LHCN-M2 (cell line): Measurements from ENCODE around the gene DNAJB8. TPM values are rescaled to one million over a fixed set of nuclear protein-coding genes. Genes with fewer than 3 reads are reported as not detected.

Experiments
- DNase-seq: peaks from one replicate; pipeline ENCODE4 v3.0.0-alpha.2; 2012; ENCODE audit warnings: low read depth
- total RNA-seq: library from RNA; depleted of rRNA; stranded (reverse); fragments of >200 nt; gene quantifications from 2 replicates; pipeline ENCODE4 v1.2.3, GENCODE V29; 2014

DNAJB8 gene
- total RNA-seq, 1 experiment from 2014 or later = not detected

- DNase-seq = no peak
These were observed 27.6 kb upstream of the DNAJB8 start for GRCh38 chr3:128494367-128494650.

DNA sequence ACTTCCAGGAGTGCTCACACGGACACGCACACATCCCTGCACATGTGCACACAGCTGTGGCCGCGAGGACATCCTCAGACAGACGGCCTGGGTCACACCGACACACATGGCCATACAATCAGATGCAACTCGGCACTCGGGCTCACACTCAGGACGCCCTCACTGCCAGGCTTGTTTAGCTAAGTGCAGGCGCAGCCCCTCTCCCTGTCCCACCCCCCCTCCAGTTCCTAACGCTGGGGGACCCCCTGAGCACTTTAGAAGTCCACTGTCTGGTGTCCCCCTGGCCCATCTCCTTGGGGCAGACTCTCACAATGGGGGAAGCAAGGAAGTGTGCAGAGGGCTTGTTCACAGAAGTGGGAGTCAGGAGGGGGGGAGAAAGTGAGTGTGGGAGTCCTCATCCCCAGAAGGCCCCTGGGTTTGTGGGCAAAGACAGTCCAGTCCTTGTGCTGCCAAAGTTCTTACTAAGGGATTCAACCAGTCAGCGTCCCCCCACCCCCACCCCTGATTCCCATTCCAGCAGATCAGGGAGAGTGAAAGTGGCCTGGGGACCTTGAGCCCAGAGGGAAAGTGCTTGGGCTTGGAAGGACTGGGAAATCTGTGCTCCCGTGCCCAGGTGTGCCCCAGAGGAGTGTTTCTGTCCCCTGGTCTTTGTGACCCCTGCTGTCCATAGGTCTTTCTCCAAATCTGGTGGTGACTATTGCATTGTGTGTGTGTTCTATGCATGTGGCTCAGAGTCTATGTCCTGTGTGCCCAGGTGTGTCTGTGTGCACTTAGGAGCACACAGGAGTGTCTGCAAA lies 27.1 kb upstream of the DNAJB8 start:
- no peak for DNase-seq

GRCh38 chr3:128492671-128493569 lies 26.2 kb upstream of the DNAJB8 start, which contains the start of gene GATA2:
GATA2 (minus strand) TSS chr3:128493201; CDS start chr3:128487031, 6,170 bp downstream.
- no peak for DNase-seq

DNA sequence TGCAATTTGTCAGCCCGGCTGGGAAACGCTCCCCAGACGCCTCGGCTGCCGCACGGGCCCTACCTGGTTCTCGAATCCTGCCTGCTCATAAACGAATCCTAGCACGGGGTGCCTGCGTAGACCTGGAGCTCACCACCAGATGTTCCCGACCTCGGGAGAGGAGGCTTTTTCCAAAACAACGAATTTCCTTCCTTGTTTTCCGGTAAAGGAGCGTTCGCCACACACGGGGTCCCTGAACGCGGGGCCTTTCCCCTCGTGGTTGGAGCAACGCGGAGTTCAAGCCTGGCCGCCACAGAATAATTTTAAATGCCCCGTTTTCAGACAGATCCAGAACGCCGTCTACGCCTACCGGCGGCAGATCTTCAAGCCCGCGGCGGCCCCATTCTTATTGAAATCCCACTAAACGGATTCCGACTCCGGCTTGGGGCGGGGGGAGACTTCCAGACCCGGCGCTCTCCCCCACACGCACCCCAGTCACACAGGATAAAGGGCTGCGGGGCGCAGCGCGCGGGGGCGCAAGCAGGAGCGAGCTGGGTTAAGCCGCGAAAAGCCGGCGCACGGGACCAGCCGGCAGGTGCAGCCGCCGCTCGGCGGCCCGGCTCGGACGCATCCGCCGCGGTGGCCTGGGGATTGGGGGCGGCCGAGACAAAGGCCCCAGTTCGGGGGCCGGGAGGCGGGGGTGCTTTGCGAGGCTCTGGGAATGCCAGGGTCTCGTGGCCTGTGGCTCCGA lies 25.4 kb upstream of the DNAJB8 start:
- no peak for DNase-seq

DNA sequence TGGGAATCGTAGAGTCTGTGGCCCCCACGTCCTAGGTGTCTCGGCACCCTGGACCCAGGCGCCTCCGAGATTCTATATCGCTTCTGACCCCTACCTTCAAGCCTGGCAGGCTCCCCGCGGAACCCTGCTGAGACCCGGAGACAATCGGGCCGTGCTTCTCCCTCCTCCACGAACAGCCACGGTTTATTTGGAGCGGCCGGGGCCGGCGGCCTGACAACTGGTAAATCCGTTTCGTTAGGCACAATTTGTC lies 24.9 kb upstream of the DNAJB8 start:
- no peak for DNase-seq

GRCh38 chr3:128490915-128491690 lies 24.4 kb upstream of the DNAJB8 start:
- no peak for DNase-seq

DNA sequence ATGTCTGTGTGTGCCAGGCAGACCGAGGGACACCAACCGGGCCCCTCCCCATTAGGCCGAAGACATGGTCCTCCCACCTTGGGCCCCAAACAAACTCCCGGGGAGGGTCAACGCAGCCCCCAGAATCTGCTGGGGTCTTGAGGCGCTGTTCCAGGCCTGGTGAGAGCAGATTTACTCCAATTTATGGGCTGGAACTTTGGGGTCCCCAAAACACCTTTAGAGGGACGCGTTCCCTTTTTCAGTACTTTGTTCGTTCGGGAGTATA lies 23.9 kb upstream of the DNAJB8 start:
- no peak for DNase-seq

- no peak for DNase-seq
These were observed 23.4 kb upstream of the DNAJB8 start for GRCh38 chr3:128489927-128490649.

GRCh38 chr3:128489674-128489926 lies 22.9 kb upstream of the DNAJB8 start:
- DNase-seq = no peak

DNA sequence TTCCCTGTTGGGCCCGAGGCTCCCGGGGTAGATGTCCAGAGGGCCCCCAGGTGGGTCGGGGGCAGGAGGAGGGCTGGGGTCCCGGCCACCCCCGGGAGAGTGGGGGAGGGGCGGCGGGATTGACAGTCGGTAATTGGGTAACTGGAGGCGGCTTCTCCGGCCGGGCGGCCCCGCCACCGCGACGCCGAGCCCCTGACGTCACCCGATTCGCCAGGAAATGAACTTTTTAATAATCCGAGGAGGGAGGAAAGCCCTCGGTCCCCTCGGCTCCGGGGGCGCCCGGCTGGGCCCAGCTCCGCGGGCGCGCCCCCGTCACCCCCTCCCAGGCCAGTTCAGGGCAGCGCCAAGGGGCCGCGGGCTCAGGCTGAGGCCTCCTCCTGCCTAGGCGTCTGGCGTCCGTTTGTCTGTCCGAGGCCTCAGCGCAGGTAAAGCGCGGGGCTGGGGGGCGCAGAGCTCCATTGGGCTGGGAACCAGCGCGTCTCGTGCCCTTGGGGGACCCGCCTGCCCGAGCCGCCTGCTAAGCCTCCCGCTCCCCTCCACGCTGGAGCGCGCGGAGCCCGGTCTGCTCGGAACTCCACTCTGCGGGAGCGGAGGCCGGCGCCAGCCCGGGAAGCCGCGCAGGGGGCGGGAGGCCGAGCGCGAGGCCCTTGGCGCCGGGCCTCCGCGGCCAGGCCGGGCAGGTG lies 22.4 kb upstream of the DNAJB8 start:
- no peak for DNase-seq

DNA sequence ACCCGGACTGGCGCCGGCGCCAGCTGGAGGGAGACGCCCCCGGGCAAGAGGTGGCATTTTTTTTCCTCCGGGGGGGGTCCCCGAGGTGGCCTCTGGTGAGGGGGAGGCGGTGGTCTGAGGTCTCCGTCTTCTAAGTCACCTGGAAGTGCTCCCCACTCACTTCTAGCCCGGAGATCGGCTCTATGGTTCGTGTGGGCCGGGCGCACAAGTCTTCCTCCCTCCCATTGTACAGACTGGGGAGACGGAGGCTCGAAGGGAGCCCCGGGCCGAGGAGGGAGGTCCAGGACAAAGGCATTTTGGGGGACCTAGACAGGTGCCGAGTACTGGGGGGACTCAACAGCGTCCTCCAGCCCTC lies 21.9 kb upstream of the DNAJB8 start:
- no peak for DNase-seq

DNA sequence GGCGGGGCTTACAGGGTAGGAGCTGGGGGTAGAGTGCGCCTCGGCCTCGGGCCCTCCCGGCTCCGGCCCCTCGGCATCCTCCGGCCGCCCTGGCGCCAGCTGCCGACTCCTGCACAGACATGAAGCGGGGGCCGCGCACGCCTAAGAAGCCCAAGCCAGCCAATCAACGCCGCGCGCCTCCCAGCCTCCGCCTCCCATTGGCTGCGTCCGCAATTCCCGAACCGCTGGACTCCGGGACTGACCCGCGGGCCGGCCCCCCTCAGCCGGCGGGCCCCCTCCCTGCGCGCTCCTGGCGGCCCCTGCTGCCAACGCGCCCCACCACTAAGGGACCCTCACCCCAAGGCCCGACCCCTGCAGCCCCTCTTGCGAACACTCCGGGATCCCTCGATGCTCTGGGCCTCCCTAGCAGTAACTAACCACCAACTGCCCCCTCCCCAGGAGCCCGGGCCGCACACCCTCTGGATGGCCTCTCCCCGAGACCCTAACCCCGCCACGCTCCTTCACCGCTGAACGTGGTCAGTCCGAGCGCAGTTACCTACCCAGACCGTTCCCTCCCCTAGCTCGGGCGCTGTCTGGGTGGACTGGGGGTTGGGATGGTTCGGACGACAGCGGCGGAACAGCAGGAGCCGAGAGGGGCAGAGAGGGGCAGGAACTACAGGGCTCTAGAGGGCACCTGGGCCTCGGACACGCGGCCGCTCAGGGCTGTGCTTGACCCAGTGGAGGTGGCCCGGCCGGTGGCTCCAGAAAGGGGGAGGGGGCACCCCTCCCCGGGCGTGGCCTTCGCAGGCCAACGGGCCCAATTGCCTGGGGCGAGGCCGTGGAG lies 21.3 kb upstream of the DNAJB8 start:
- peak; percentile 66 for DNase-seq

DNA sequence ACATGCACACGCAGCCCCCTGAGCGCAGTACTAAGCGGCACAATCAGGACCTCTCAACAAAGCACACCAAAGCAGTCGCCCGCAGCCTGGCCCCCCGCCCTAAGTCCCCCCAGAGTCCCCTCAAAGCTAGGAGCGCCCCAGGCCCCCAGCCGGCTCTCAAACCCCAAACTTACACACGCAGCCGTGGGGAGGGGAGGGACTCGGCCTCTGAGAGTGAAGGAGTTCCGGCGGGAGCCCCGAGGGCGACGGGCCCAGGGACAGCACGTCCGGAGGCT lies 20.8 kb upstream of the DNAJB8 start:
- no peak for DNase-seq

- DNase-seq = no peak
These were observed 20.2 kb upstream of the DNAJB8 start for GRCh38 chr3:128486681-128487537.

DNA sequence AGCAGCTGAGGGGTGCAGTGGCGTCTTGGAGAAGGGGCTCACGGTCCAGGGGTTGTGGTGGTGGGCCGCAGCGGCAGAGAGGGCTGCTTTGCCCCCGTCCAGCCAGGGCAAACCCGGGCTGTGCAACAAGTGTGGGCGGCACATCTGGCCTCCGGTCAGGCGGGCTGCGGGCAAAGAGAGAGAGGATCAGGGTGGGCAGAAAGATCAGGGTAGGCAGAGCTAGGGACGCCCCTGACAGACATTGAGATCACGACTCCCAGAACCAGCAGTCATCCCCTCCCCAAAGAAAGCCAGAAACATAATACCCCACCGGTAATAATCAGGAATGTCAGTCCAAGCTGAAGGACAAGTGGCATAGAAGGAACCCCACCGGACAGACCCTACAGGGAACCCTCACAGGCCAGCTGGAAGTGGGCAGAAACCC lies 19.5 kb upstream of the DNAJB8 start:
- DNase-seq = no peak

- no peak for DNase-seq
These were observed 18.9 kb upstream of the DNAJB8 start for GRCh38 chr3:128485282-128486204.

- DNase-seq = no peak
These were observed 18.0 kb upstream of the DNAJB8 start for GRCh38 chr3:128484404-128485281.
